Measurements from ENCODE around the gene PDP2.
A peak's percentile ranks its signal among the peaks of the same experiment; 100 is the strongest.

PDP2 gene

GRCh38 chr16:66930189-66930588 is 49.9 kb downstream of the PDP2 start:
- ATAC-seq = no peak
- TF ChIP-seq ZNF70 (CRISPR knock-in tag; IDR thresholded peaks at IDR 0.05) = peak; percentile 51; the same call in 1 of the 2 replicates
- TF ChIP-seq BACH2 (CRISPR knock-in tag; IDR thresholded peaks at IDR 0.05; ENCODE audit: borderline replicate concordance) = no peak

GRCh38 chr16:66931665-66932064 is 51.4 kb downstream of the PDP2 start:
- TF ChIP-seq PATZ1 (CRISPR knock-in tag; IDR thresholded peaks at IDR 0.05; ENCODE audit: borderline replicate concordance) = no peak
- TF ChIP-seq OSR1 (CRISPR knock-in tag; IDR thresholded peaks at IDR 0.05) = no peak
- no peak for TF ChIP-seq GLIS3 (CRISPR knock-in tag; IDR thresholded peaks at IDR 0.05)
- TF ChIP-seq ZNF70 (CRISPR knock-in tag; IDR thresholded peaks at IDR 0.05) = no peak
- no peak for TF ChIP-seq ARNTL (CRISPR knock-in tag; IDR thresholded peaks at IDR 0.05; ENCODE audit: borderline replicate concordance, low read depth)
- ATAC-seq = no peak

- no peak for ATAC-seq
- no peak for TF ChIP-seq ARNTL (CRISPR knock-in tag; IDR thresholded peaks at IDR 0.05; ENCODE audit: borderline replicate concordance, low read depth)
- TF ChIP-seq TCF4 (CRISPR knock-in tag; IDR thresholded peaks at IDR 0.05; ENCODE audit: borderline replicate concordance) = no peak
- TF ChIP-seq PATZ1 (CRISPR knock-in tag; IDR thresholded peaks at IDR 0.05; ENCODE audit: borderline replicate concordance) = no peak
- TF ChIP-seq TSHZ2 (CRISPR knock-in tag; IDR thresholded peaks at IDR 0.05) = no peak
- no peak for TF ChIP-seq CSRNP3 (CRISPR knock-in tag; IDR thresholded peaks at IDR 0.05)
- no peak for TF ChIP-seq BACH2 (CRISPR knock-in tag; IDR thresholded peaks at IDR 0.05; ENCODE audit: borderline replicate concordance)
- no peak for TF ChIP-seq GLIS3 (CRISPR knock-in tag; IDR thresholded peaks at IDR 0.05)
- TF ChIP-seq ESRRG (CRISPR knock-in tag; IDR thresholded peaks at IDR 0.05) = no peak
These were observed 51.8 kb downstream of the PDP2 start for GRCh38 chr16:66932076-66932475.

- no peak for TF ChIP-seq TCF4 (CRISPR knock-in tag; IDR thresholded peaks at IDR 0.05; ENCODE audit: borderline replicate concordance)
- TF ChIP-seq CREB5 (CRISPR knock-in tag; IDR thresholded peaks at IDR 0.05; ENCODE audit: low read depth) = peak; percentile 41; the same call in 1 of the 2 replicates
- no peak for ATAC-seq
These were observed 53.4 kb downstream of the PDP2 start for GRCh38 chr16:66933776-66934137.

- ATAC-seq = peak; percentile 87
- TF ChIP-seq ZNF565 (CRISPR knock-in tag; conservative IDR thresholded peaks at IDR 0.05; ENCODE audit: low read depth) (no peak), ESRRG (CRISPR knock-in tag; IDR thresholded peaks at IDR 0.05) (0 out of 2 replicates have a peak, but pooled peaks have one; percentile 33)
These were observed 54.0 kb downstream of the PDP2 start, which contains the start of gene CIAO2B for GRCh38 chr16:66934138-66934838. TSS of gene CIAO2B (minus strand) at chr16:66934402. CDS start at chr16:66934364, 38 bp downstream.

- peak; percentile 25 for ATAC-seq
These were observed 54.6 kb downstream of the PDP2 start for GRCh38 chr16:66934839-66935313.

All from SK-N-SH treated with all-trans-retinoic acid at 6 μM for 48 hours (cell line).